GM21528 (cell line): Measurements from ENCODE around the gene TMPRSS3.

Source experiments
- ATAC-seq: cut with Tn5 transposase; IDR thresholded peaks from one replicate; pipeline ENCODE4 v1.9.1; 2021; ENCODE audit warnings: mild to moderate bottlenecking, moderate library complexity; ENCODE audit not compliant: unreplicated experiment, low FRiP score

TMPRSS3 gene

DNA sequence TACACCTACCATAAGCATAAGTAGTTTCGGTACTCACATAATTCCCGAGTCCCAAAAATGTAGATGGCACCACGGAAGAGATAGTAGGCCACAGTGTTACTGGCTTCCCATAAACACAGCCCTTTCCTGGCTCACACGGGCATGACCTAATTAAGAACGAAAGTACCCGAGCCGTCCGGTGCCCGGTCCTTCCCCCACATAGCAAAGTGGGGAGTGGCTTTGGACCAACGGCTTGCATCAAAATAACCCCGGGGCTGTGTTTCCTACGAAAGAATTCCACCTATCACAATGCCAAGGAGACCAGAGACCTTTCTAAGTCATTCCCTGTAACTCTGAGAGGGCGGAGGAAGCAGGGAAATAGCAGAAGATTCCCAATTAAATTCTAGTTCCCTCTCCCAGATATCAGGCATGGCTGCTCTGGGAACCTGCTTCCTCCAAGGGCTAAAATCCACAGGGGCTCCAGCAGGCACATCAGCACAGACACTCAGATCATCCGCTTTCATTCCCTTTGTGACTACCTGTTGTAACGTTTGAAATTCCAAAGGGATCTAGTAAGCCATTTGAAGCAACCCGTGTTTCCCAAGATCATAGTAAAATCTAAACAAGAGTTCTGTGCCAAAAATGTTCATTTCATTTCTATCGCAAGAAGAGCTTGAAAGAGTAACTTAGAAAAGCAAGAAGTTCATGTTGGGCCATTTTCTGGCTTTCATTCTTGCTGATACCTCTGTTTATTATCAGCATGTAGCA is at the start of gene TMPRSS3:
TSS of gene TMPRSS3 (minus strand) at position 148 of the 747 bp plus-strand sequence. CDS start 635 bp downstream, outside the sequence.
- ATAC-seq = no peak

- no peak for ATAC-seq
Observed at GRCh38 chr21:42445311-42445710, 49.5 kb upstream of the TMPRSS3 start.

DNA sequence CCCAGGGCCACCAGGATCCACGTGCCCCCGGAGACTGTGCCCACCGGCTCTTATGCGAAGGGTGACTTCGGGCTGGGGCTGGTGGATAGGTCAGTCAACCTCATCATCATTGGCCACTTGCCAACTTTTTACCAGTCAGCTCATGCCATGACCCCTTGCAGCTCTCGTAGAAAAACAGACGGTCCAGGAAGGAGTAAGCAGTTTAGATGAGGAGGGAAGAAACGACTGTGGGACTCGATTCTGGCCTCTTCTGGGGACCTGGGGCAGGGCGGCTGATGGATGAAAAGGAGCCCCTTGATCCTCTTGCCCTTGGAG is 48.9 kb upstream of the TMPRSS3 start:
- ATAC-seq = no peak

GRCh38 chr21:42443876-42444744 is 48.3 kb upstream of the TMPRSS3 start:
- ATAC-seq = no peak

DNA sequence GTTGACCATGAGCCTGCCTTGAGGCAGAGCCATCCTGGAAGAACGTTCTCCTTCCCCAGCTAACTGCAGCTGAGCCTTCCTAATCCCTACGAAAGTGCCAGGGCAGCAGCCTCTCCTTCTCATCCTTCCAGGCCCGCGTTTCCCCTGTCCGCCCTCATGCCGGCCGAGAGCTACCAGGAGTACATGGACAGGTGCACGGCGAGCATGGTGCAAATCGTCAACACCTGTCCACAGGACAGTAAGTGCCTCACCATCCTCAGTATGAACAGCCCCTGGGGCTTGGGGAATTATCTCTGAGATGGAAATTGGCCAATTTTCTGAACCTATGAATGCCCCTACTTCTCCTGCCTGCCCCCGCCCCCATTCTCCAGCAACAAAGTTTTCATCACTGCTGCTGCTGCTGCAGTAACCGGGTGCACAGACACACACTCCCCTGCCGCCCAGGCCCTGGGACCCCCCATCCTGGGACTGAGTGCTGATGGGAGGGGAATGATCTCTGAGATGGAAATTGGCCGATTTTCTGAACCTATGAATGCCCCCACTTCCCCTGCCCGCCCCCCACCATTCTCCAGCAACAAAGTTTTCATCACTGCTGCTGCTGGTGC is 47.4 kb upstream of the TMPRSS3 start:
- ATAC-seq = no peak

GRCh38 chr21:42441963-42442362 is 46.1 kb upstream of the TMPRSS3 start:
- ATAC-seq = no peak

DNA sequence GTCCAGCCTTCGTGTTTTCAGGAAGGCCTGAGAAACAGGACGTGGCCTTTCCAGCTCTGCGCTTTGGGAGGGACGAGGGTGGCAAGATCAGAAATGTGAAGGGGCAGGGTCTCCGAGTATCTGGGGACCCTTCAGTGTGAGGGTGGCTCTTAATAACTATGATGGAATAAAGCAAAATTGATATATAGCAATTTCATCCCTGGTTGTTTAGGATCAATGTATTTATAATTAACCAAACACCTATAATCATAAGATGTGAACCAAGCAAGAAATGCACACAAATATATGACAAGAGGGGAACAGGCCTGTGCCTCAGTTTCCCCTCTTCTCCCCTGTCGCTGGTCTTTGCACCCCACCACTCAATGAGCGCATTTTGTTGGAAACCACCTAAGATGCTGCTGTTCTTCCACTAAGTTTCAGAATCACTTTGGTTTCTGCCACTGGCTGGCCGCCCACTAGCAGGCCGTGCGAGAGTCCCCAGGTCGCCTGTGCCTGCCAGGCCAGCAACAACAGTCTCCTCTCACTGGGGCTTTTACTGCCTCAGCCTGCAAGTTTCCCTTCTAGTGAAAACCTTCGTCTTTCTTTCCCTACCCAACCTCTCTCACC is 44.4 kb upstream of the TMPRSS3 start:
- no peak for ATAC-seq

DNA sequence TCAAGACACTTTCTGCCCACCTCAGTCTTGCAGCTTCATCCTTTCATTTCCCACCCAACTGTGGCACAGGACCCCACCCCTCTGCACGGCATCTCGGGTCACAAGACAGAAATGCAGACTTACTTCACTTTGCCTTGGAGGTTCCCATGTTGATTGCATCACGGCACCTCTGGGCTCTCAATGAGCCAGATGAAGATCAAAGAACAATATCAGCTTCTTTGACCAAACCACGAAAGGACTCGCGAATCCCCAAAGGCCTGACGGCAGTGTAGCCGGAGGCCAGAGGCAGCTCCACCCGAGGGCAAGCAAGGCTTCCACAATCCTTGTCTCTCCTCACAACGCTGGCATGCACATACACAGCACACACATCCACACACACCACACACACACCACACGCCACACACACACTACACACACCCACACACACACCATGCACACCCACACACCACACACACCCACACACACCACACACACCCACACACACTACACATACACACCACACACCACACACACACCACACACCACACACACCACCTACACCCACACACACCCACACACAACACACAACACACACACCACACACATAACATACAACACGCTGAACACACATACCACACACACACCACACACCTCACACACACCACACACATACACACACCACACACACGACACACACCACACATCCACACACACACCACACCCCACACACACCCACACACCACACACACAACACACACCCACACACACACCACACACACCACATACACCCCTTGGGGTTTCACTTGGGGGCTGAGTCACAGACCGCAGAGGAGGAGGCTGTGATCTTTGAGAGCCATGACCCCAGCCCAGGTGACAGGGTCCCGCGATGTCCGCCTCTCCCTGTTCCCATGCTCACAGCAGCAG is 43.7 kb upstream of the TMPRSS3 start:
- ATAC-seq = no peak

- ATAC-seq = no peak
Observed at GRCh38 chr21:42438316-42439205, 42.7 kb upstream of the TMPRSS3 start.

- no peak for ATAC-seq
Observed at GRCh38 chr21:42437786-42438185, 41.9 kb upstream of the TMPRSS3 start.

- ATAC-seq = no peak
Observed at GRCh38 chr21:42436914-42437313, 41.1 kb upstream of the TMPRSS3 start.

DNA sequence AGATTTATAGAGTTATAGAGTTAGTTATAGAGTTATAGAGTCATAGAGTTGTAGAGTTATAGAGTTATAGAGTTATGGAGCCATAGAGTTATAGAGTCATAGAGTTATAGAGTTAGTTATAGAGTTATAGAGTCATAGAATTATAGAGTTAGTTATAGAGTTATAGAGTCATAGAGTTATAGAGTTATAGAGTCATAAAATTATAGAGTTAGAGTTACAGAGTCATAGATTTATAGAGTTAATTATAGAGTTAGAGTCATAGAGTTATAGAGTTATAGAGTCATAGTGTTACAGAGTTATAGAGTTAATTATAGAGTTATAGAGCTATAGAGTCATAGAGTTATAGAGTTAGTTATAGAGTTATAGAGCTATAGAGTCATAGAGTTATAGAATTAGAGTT is 40.0 kb upstream of the TMPRSS3 start:
- ATAC-seq = no peak

DNA sequence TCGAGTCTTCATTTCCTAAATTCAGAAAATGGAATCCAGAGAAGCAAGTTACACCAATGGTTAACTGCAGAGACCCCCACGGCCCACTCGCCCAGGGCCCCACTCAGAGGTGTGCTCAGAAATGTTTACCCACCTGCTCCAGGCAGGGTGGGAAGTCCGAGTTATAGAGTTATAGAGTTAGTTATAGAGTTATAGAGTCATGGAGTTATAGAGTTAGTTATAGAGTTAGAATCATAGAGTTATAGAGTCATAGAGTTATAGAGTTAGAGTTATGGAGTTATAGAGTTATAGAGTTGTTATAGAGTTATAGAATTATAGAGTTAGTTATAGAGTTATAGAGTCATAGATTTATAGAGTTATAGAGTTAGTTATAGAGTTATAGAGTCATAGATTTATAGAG is 39.5 kb upstream of the TMPRSS3 start:
- ATAC-seq = no peak

- ATAC-seq = no peak
Observed at GRCh38 chr21:42434884-42435283, 39.0 kb upstream of the TMPRSS3 start.

- ATAC-seq = no peak
Observed at GRCh38 chr21:42433946-42434551, 38.2 kb upstream of the TMPRSS3 start.

DNA sequence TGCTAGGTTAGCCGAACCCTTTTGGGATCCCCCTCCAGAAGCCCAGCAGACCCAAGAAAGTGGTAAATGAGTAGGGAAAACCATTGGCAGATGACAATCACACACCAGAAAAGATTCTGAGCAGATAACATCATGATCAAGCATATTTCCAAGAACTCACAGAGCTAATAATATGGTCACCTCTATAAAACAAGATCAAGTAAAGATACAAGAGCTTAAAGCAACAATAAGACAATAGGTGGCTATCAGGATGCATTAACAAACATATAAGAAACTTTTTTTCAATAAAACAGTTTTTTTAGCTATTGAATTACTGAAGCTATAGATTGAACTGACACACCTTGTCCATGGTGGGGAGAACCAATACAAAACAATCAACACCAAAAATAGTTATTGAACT is 36.8 kb upstream of the TMPRSS3 start:
- ATAC-seq = no peak

GRCh38 chr21:42431196-42431595 is 35.3 kb upstream of the TMPRSS3 start:
- ATAC-seq = no peak

DNA sequence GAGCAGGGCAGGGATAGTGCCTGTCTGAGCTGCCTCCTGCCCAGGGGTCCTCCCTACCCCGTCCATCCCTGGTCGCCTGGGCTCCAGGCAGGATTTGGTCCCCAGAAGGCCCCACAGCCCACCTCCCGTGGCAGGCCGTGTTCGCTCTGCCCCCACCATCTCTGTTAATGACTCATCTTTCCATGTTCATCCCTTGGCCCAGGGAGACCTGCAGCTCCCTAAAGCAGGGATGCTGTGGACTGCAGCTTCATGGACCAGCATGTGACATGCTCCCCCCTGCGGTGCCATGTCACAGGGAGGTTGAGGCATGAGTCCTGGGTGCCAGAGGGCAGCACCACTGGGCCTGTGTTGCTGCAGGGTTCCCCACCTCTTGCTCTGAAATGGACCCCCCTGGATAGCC is 34.7 kb upstream of the TMPRSS3 start:
- no peak for ATAC-seq

- ATAC-seq = no peak
Observed at GRCh38 chr21:42429856-42430255, 34.0 kb upstream of the TMPRSS3 start.
